Suprapubic skin (tissue), 4 donors: ENCODE measurements around the gene RAG2.

ENCODE experiments used
- CTCF ChIP-seq, 2 donors: fragments of 200-600 bp in 1 of 2; fragments of 450-650 bp in 1 of 2; sonication (generic) in 1 of 2; IDR thresholded peaks; one replicate each; pipeline ENCODE4 v1.5.1; 2016 to 2019; ENCODE audit warnings: antibody characterized with exemption in 2 of 2, mild to moderate bottlenecking in 1 of 2, moderate library complexity in 1 of 2
- EP300 ChIP-seq: sonication (generic); formaldehyde crosslinking; IDR thresholded peaks from one replicate; pipeline ENCODE4 v1.6.1; 2017; ENCODE audit warnings: antibody characterized with exemption
- POLR2A ChIP-seq, 2 donors: fragments of 450-650 bp; IDR thresholded peaks; one replicate each; pipeline ENCODE4 v1.6.1; 2017; ENCODE audit warnings: antibody characterized with exemption in 2 of 2, mild to moderate bottlenecking in 2 of 2, moderate library complexity in 2 of 2
- POLR2AphosphoS5 ChIP-seq, 3 donors: sonication (generic); formaldehyde crosslinking; IDR thresholded peaks; one replicate each; pipeline ENCODE4 v1.6.1; 2017; ENCODE audit warnings: antibody characterized with exemption in 3 of 3

DNA sequence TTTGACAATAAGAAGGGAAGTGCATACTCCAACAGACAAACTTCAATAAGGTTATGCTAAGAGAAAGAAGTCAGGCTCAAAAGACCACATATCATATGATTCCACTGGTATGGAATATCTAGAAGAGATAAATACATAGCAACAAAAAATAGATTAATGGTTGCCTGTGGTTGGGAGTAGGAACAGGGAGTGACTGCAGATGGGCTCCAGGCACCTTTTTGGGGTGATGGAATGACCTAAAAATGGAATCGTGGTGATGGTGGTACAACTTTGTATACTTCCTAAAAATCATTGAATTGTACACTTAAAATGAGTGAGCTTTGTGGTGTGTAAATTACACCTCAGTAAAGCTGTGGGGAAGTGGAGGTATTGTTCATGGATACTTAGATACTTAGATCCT is 29.0 kb upstream of the RAG2 start:
- no peak for TF ChIP-seq POLR2A (IDR thresholded peaks at IDR 0.05)
- no peak for TF ChIP-seq CTCF (IDR thresholded peaks at IDR 0.05)
- no peak for TF ChIP-seq POLR2AphosphoS5 (IDR thresholded peaks at IDR 0.05)
- no peak for TF ChIP-seq EP300
